GM21528 (cell line): ENCODE results near the gene UGT1A6.
"Not testable (repeated sequence)": the region's sequence is repeated elsewhere in the genome, so short reads cannot be mapped to it uniquely, and the experiment has no call there.

Experiments used
- ATAC-seq: cut with Tn5 transposase; IDR thresholded peaks from one replicate; pipeline ENCODE4 v1.9.1; 2021; ENCODE audit warnings: mild to moderate bottlenecking, moderate library complexity; ENCODE audit not compliant: unreplicated experiment, low FRiP score

The UGT1A6 gene

GRCh38 chr2:233713262-233713615, 20.5 kb downstream of the UGT1A6 start:
- no peak for ATAC-seq

DNA sequence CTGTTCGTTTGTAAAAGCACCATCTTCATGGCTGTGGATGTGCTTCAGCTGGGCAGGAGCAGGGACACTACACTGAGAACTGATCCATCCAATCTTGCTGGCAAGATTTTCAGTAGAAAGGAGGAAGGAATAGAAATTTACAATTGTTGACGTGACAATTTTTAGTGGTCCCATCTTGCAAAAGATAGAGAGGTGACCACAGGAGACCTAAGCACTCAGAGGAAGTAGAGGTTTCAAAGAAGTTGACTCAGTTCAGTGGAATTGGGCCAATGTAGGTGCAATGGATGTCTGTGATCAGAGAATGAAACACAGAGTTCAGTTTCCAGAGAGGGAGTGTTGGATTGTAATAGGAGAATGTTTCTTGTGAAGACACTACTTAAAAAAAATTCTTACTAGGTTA, 21.4 kb downstream of the UGT1A6 start:
- no peak for ATAC-seq

DNA sequence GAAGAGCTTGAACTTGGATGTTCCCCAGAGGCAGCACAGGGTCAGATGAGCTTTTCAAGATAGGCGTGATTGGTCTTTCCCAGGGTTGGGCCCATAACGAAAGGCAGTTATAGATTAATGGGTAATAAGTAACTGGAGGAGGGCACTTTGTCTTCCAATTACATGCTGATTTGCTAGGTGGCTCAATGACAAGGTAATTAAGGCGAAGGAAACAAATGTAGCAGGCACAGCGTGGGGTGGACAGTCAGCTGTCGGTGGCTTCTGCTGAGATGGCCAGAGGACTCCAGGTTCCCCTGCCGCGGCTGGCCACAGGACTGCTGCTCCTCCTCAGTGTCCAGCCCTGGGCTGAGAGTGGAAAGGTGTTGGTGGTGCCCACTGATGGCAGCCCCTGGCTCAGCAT, 25.9 kb downstream of the UGT1A6 start, which contains the start of gene UGT1A4:
Gene UGT1A4 (plus strand): TSS at position 185 of the 400 bp plus-strand sequence. CDS start 85 bp downstream, at position 270.
- no peak for ATAC-seq

DNA sequence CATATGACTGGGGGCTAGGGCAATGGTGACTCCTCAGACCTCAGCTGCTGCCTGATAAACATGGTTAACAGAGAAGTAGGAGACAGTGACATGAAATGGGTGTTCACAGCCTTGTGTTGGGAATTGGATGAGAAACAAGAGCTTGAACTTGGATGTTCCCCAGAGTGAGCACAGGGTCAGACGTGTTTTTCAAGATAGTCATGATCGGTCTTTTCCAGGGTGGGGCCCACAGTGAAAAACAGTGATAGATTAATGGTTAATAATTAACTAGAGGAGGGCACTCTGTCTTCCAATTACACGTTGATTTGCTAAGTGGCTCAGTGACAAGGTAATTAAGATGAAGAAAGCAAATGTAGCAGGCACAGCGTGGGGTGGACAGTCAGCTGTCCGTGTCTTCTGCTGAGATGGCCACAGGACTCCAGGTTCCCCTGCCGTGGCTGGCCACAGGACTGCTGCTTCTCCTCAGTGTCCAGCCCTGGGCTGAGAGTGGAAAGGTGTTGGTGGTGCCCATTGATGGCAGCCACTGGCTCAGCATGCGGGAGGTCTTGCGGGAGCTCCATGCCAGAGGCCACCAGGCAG, 36.1 kb downstream of the UGT1A6 start, which contains the start of gene UGT1A3:
Gene UGT1A3 (plus strand): TSS at position 320 of the 579 bp plus-strand sequence. CDS start 85 bp downstream, at position 405.
- ATAC-seq, result no peak

DNA sequence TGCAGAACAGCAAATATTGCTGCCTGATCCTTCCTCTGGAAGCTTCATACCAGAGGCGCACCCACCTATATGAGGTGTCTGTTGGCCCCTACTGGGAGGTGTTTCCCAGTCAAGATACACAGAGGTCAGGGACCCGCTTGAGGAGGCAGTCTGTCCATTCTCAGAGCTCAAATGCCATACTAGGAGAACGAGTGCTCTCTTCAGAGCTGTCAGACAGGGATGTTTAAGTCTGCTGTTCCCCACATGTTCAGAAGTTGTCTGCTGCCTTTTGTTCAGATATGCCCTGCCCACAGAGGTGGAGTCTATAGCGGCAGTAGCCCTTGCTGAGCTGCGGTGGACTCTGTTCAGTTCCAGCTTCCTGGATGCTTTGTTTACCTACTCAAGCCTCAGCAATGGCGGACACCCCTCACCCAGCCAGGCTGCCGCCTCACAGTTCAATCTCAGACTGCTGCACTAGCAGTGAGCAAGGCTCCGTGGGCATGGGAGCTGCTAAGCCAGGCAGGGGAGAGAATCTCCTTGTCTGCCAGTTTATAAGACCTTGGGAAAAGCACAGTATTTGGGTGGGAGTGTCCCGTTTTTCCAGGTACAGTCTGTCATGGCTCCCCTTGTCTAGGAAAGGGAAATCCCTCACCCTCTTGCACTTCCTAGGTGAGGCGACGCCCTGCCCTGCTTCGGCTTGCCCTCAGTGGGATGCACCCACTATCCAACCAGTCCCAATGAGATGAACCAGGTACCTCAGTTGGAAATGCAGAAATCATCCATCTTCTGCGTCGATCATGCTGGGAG, 44.4 kb downstream of the UGT1A6 start:
- not testable (repeated sequence) for ATAC-seq

GRCh38 chr2:233740870-233741269, 48.2 kb downstream of the UGT1A6 start:
- no peak for ATAC-seq

- ATAC-seq, result no peak
These were observed 51.0 kb downstream of the UGT1A6 start for GRCh38 chr2:233743464-233744259.

- no peak for ATAC-seq
These were observed 52.5 kb downstream of the UGT1A6 start for GRCh38 chr2:233745073-233745755.

GRCh38 chr2:233745838-233746237, 53.1 kb downstream of the UGT1A6 start:
- not testable (repeated sequence) for ATAC-seq

DNA sequence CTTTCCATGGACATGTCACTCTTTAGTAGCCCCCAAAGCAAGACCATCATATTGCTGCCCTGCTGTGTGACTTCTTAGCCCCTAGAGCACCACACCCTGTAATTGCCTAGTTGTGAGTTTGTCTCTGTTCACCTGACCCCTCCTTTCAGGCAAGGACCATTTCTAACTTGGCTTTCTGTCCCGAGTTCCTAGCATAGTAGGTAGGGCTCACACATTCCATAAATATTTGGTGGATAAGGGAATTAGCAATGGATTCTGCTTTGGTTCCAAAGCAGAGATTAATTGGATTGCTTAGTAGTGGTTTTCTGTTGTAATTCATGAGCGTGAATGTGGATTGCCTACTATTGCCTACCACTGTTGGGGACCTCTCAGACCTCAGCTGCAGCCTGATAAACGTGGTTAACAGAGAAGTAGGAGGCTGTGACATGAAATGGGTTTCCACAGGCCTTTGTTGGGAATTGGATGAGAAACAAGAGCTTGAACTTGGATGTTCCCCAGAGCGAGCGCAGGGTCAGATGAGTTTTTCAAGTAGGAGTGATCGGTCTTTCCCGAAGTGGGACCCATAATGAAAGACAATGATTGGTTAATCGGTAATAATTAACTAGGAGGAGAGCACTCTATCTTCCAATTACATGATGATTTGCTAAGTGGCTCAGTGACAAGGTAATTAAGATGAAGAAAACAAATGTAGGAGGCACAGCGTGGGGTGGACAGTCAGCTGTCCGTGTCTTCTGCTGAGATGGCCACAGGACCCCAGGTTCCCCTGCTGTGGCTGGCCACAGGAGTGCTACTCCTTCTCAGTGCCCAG, 54.0 kb downstream of the UGT1A6 start:
- no peak for ATAC-seq

DNA sequence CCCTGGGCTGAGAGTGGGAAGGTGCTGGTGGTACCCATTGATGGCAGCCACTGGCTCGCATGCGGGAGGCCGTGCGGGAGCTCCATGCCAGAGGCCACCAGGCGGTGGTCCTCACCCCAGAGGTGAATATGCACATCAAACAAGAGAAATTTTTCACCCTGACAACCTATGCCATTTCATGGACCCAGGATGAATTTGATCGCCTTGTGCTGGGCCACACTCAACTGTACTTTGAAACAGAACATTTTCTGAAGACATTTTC, 54.5 kb downstream of the UGT1A6 start:
- no peak for ATAC-seq

DNA sequence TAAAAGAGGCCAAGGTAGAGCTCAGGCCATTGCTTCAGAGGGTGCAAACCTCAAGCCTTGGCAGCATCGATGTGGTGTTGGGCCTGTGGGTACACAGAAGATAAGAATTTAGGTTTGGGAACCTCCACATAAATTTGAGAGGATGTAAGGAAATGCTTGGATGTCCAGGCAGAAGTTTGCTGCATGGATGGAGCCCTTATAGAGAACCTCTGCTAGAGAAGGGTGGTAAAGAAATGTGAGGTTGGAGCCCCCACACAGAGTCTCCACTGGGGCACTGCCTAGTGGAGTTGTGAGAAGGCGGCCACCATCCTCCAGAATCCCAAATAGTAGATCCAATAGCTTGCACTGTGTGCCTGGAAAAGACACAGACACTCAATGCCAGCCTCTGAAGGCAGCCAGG, 58.0 kb downstream of the UGT1A6 start:
- ATAC-seq, result not testable (repeated sequence)

DNA sequence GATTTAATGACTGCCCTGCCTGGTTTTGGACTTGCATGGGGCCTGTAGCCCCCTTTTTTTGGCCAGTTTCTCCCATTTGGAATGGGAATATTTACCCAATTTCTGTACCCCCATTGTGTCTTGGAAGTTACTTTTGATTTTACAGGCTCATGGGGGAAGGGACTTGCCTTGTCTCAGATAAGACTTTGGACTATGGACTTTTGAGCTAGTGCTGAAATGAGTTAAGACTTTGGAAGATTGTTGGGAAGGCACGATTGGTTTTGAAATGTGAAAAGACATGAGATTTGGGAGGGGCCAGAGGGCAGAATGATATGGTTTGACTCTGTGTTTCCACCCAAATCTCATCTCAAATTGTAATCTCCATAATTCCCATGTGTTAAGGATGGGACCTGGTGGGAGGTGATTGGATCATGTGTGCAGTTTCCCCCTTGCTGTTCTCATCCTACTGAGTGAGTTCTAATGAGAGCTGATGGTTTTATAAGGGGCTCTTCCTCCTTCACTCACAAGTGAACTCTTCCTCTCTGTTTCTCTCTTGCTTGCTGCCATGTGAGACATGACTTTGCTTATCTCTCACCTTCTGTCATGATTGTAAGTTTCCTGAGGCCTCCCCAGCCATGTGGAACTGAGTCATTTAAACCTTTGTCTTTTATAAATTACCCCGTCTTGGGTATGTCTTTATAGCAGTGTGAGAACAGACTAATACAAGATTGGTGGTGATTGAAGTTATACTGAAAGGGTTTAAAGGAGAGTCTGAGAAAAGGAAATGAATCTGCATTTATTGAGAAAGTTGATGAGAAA, 58.7 kb downstream of the UGT1A6 start:
- not testable (repeated sequence) for ATAC-seq

- ATAC-seq, result no peak
These were observed 62.4 kb downstream of the UGT1A6 start for GRCh38 chr2:233754872-233755611.

DNA sequence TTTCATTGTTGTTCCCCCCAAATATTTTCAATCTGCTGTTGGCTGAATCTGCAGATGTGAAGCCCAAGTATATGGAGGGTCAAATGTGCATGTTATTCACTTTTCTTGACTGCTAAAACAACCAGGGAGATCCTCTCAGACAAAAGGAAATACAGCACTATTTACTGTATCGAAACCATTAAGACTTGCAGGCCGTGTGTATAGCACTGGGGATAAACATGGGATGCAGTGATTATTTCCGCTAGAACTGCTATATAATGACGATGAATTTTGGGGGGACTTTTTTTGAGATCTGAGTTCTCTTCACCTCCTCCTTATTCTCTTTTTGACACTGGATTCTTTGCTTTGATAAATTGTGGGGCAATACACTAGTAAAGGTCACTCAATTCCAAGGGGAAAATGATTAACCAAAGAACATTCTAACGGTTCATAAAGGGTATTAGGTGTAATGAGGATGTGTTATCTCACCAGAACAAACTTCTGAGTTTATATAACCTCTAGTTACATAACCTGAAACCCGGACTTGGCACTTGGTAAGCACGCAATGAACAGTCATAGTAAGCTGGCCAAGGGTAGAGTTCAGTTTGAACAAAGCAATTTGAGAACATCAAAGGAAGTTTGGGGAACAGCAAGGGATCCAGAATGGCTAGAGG, 63.9 kb downstream of the UGT1A6 start:
- ATAC-seq, result no peak

DNA sequence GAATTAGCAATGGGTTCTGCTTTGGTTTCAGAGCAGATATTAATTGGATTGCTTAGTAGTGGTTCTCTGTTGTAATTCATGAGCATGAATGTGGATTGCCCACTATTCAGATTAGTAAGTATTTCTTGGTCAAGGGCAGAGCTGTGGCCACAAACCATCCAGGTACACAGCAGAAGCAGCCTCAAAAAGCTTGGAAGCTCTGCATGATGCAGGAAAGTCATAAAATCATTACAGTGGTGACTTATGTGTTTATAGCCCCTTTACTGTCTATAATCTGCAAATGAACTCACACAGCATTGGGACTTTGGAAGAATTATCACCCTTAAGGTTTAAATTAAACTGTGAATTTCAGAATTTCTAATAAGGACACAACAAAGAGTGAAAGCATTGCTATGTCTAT, 65.5 kb downstream of the UGT1A6 start:
- ATAC-seq, result no peak

DNA sequence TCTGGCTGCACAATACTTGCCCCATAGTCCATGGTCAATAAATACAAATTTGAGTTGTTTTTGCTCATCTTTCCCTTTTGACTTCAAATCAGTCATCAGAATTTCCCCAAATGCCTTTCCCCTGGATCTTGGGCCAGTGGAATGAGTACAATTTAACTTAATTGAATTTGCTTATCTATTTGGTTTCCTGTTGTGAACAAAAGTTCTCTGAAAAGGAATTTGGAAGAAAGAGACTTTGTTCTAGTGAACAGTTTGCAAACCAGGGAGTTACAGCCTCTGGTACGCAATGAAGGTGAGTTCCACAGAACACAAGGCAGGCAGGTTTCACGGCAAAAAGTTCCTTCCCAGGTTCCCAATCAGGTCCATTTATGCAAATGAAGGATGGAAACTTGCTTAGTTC, 66.2 kb downstream of the UGT1A6 start:
- no peak for ATAC-seq

DNA sequence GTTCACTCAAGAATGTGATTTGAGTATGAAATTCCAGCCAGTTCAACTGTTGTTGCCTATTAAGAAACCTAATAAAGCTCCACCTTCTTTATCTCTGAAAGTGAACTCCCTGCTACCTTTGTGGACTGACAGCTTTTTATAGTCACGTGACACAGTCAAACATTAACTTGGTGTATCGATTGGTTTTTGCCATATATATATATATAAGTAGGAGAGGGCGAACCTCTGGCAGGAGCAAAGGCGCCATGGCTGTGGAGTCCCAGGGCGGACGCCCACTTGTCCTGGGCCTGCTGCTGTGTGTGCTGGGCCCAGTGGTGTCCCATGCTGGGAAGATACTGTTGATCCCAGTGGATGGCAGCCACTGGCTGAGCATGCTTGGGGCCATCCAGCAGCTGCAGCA, 67.4 kb downstream of the UGT1A6 start, which contains the start of gene UGT1A1:
Gene UGT1A1 (plus strand): TSS at position 228 of the 400 bp plus-strand sequence. CDS start 18 bp downstream, at position 246.
- no peak for ATAC-seq
